HFF-Myc (cell line): Measurements from ENCODE around the gene RMDN3.

Source experiments
- DNase-seq: peaks from one replicate; pipeline ENCODE4 v3.0.0-alpha.2; 2011; ENCODE audit warnings: low read depth; ENCODE audit errors: extremely low read depth
- H3K4me3 ChIP-seq: replicated peaks from 2 replicates; pipeline ENCODE4 v1.5.1; 2011; ENCODE audit warnings: low read depth, mild to moderate bottlenecking, control low read depth, low read length
- CTCF ChIP-seq: IDR thresholded peaks from 2 replicates; pipeline ENCODE4 v1.5.1; 2012; ENCODE audit warnings: mild to moderate bottlenecking, low read depth, low read length, control low read depth; ENCODE audit errors: missing control alignments

RMDN3 gene

DNA sequence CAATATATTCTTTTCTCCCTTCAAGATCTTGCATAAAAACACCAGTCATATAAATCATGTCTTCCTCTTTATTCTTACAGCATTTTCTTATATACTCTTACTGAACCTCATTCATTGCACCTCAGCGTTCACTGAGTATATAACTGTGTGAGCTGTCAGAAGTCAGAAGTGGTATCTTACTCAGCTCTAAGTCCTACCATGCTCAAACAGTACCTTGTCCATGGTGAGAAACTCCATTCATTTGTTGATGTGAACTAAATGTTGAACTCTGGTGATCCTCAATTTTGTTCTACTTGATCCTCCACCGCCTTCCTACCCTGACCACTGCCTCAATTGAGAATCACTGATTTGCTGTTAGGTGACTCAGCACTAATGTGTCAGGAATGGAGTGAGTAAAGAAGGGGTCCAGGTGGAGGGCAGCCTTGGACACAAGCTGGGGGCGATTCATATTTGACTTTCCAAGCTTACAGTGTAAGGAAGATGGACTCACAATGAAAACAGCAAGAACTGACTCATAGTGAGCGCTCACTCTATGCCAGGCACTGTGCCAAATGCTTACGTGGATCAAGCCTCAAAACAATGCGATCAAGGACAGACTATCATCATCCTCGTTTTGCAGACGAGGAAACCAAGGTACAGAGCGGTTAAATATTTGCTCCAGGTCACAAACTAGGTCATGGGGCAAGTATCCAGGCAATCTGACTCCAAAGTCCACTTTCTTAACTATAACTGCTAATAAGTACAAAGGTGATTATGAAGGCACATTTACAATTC is 38.3 kb upstream of the RMDN3 start:
- peak; percentile 81 for DNase-seq
- no peak for TF ChIP-seq CTCF
- H3K4me3 ChIP-seq, result no peak overlapping the region

DNA sequence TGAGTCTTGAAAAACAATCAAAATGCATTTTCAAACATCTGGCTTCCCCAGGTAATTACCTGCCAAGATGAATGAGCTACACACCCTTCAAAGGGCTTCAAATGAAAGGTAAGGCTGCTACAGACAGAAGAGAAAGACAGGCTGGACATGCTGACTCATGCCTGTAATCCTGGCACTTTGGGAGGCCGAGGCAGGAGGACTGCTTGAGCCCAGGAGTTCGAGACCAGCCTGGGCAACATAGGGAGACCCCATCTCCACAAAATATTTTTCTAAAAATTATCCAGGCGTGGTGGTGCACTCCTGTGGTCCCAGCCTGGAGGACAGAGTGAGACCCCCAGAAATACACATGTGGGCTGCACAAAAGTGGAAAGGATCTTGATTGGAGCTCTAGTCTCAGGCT is 37.3 kb upstream of the RMDN3 start:
- no peak for TF ChIP-seq CTCF
- no peak for DNase-seq
- H3K4me3 ChIP-seq, result no peak overlapping the region

GRCh38 chr15:40790718-40791117 is 35.7 kb upstream of the RMDN3 start:
- H3K4me3 ChIP-seq, result no peak overlapping the region
- DNase-seq, result no peak
- no peak for TF ChIP-seq CTCF

GRCh38 chr15:40789999-40790398 is 34.9 kb upstream of the RMDN3 start:
- TF ChIP-seq CTCF, result no peak
- no peak for DNase-seq
- H3K4me3 ChIP-seq, result no peak overlapping the region

DNA sequence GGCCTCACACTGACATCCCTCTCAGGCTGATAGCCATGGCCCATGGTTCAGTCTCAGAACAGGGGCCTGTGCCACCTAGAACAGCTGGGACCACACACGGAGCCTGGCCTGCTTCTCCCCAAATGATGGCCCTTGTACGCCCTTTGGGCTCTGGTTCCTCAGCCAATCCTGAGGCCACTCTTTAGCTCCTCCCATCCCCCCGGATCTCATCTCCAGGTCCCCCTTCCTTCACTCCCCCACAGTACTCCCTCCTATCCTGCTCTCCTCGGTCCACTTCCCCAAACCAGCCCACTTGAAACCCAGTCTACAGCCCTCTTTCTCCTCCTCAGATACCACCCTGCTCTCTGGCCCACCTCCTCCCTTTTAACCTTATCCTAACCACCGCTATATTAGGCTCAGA is 34.1 kb upstream of the RMDN3 start:
- H3K4me3 ChIP-seq, result no peak overlapping the region
- no peak for DNase-seq
- TF ChIP-seq CTCF, result no peak

DNA sequence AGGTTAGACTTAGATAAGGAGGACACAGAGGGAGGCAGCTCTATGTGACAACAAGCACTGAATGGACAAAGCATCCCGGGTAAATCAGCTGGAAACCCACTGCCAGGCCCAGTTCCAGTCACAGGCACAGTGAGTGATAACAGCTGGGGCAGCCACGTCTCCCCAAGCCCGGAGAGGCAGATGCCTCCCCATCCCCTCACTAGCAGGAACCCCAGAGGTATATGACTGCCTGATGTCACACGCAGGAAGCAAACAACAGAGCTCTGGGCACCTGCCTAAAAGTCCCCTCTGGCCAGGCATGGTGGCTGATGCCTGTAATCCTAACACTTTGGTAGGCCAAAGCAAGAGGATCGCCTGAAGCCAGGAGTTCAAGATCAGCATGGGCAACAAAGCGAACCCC is 32.9 kb upstream of the RMDN3 start:
- DNase-seq, result no peak
- TF ChIP-seq CTCF, result no peak
- H3K4me3 ChIP-seq, result no peak overlapping the region
